Activated naive CD8-positive, alpha-beta T cell treated with anti-CD3 and anti-CD28 coated beads, Interleukin-2, amount 10 ng/mL, durations not matched to agents 7 days and 5 days (primary cell): Measurements from ENCODE around the gene GPN2. TPM values are rescaled to one million over a fixed set of nuclear protein-coding genes. Genes with fewer than 3 reads are reported as not detected.
A peak's percentile ranks its signal among the peaks of the same experiment; 100 is the strongest.

Experiments
- ATAC-seq: fragments of 150-1000 bp; cut with Tn5 transposase; one replicate; pipeline ENCODE4 v1.10.0; 2021; ENCODE audit warnings: low read depth, moderate library complexity
- POLR2A ChIA-PET: fragments of 350-600 bp; sonication (Branson Sonifier 250); formaldehyde crosslinking; loops from one replicate; lab custom pipeline; 2021; ENCODE audit warnings: antibody characterized with exemption; lab: Charles Lee
- DNase-seq: peaks from one replicate; pipeline ENCODE4 v3.0.0; 2021
- H3K27ac Mint-ChIP-seq: one replicate; pipeline ENCODE4 v1.8.0; 2022; ENCODE audit warnings: mild to moderate bottlenecking, mixed read lengths
- H3K27me3 Mint-ChIP-seq: one replicate; pipeline ENCODE4 v1.8.0; 2022; ENCODE audit warnings: mild to moderate bottlenecking, moderate library complexity, mixed read lengths
- H3K36me3 Mint-ChIP-seq: one replicate; pipeline ENCODE4 v1.8.0; 2021; ENCODE audit warnings: mild to moderate bottlenecking, mixed read lengths
- H3K4me1 Mint-ChIP-seq: one replicate; pipeline ENCODE4 v1.8.0; 2021; ENCODE audit warnings: mixed read lengths
- H3K4me3 Mint-ChIP-seq: one replicate; pipeline ENCODE4 v1.8.0; 2022; ENCODE audit warnings: mild to moderate bottlenecking, moderate library complexity, mixed read lengths
- H3K9me3 Mint-ChIP-seq: one replicate; pipeline ENCODE4 v1.8.0; 2021; ENCODE audit warnings: mixed read lengths
- total RNA-seq, 2 experiments: library from RNA; stranded (reverse); gene quantifications; one replicate each; pipeline ENCODE4 v1.2.3, GENCODE V29; 2021

Gene GPN2
- total RNA-seq, 2 experiments from 2014 or later = 30.1 to 31.2 TPM

- ATAC-seq (no peak), DNase-seq (no peak)
- POLR2A ChIA-PET = interaction anchor here (1.3 to 3.6 kb wide), 4 partner anchors 10 to 43 kb away, joined by 4 to 28 read pairs (median 18); partner anchors contain the start of gene PIGV
- Mint-ChIP-seq H3K36me3 (peaks cover 40% of the 10 kb centered on the region), H3K9me3 (no peaks in the 10 kb centered on the region), H3K4me1 (peaks cover 64% of the 10 kb centered on the region), H3K27ac (peak overlapping the region; percentile 98), H3K4me3 (no peak overlapping the region), H3K27me3 (no peaks in the 10 kb centered on the region)
These were observed 58.4 kb downstream of the GPN2 start for GRCh38 chr1:26831546-26832248.

GRCh38 chr1:26831059-26831458 lies 59.0 kb downstream of the GPN2 start:
- Mint-ChIP-seq H3K27me3 (no peaks in the 10 kb centered on the region), H3K27ac (peak overlapping the region; percentile 79), H3K4me1 (peaks cover 66% of the 10 kb centered on the region), H3K4me3 (no peak overlapping the region), H3K9me3 (no peaks in the 10 kb centered on the region), H3K36me3 (peaks cover 37% of the 10 kb centered on the region)
- POLR2A ChIA-PET = interaction anchor here (1.8 kb wide), 1 partner anchor 34 kb away, joined by 8 read pairs; no protein-coding TSS in a partner anchor
- DNase-seq = no peak
- no peak for ATAC-seq

GRCh38 chr1:26829184-26829911 lies 60.7 kb downstream of the GPN2 start:
- POLR2A ChIA-PET = interaction anchor here (1.3 to 1.8 kb wide), 2 partner anchors 35 to 36 kb away, joined by 5 to 8 read pairs; no protein-coding TSS in a partner anchor
- peaks cover 29% of the 10 kb centered on the region for H3K36me3 Mint-ChIP-seq
- H3K9me3 Mint-ChIP-seq = no peaks in the 10 kb centered on the region
- ATAC-seq (no peak), DNase-seq (no peak)
- peak overlapping the region; percentile 98 for H3K4me3 Mint-ChIP-seq
- peaks cover 69% of the 10 kb centered on the region for H3K4me1 Mint-ChIP-seq
- no peaks in the 10 kb centered on the region for H3K27me3 Mint-ChIP-seq
- H3K27ac Mint-ChIP-seq = peak overlapping the region; percentile 76

- DNase-seq (no peak), ATAC-seq (no peak)
- Mint-ChIP-seq H3K27me3 (no peaks in the 10 kb centered on the region), H3K4me3 (peak overlapping the region; percentile 98), H3K9me3 (no peaks in the 10 kb centered on the region), H3K4me1 (peaks cover 62% of the 10 kb centered on the region), H3K36me3 (peaks cover 29% of the 10 kb centered on the region), H3K27ac (peak overlapping the region; percentile 93)
- POLR2A ChIA-PET = interaction anchor here (0.6 to 1.3 kb wide), 6 partner anchors 14 to 218 kb away, joined by 3 to 7 read pairs (median 4); no protein-coding TSS in a partner anchor
These were observed 61.6 kb downstream of the GPN2 start for GRCh38 chr1:26828411-26828991.

GRCh38 chr1:26827663-26828062 lies 62.4 kb downstream of the GPN2 start:
- H3K9me3 Mint-ChIP-seq = no peaks in the 10 kb centered on the region
- H3K27ac Mint-ChIP-seq = peak overlapping the region; percentile 93
- peak overlapping the region; percentile 98 for H3K4me3 Mint-ChIP-seq
- POLR2A ChIA-PET = interaction anchor here (0.9 to 1.3 kb wide), 2 partner anchors 32 to 38 kb away, joined by 3 to 5 read pairs; no protein-coding TSS in a partner anchor
- no peaks in the 10 kb centered on the region for H3K27me3 Mint-ChIP-seq
- peaks cover 29% of the 10 kb centered on the region for H3K36me3 Mint-ChIP-seq
- DNase-seq = no peak
- ATAC-seq = no peak
- peaks cover 57% of the 10 kb centered on the region for H3K4me1 Mint-ChIP-seq

GRCh38 chr1:26827106-26827604 lies 62.9 kb downstream of the GPN2 start:
- DNase-seq (no peak), ATAC-seq (no peak)
- Mint-ChIP-seq H3K4me3 (peak overlapping the region; percentile 98), H3K27ac (peak overlapping the region; percentile 93), H3K27me3 (no peaks in the 10 kb centered on the region), H3K36me3 (peaks cover 23% of the 10 kb centered on the region), H3K4me1 (peaks cover 54% of the 10 kb centered on the region), H3K9me3 (no peaks in the 10 kb centered on the region)
- POLR2A ChIA-PET = no interaction called here

GRCh38 chr1:26826261-26827105 lies 63.6 kb downstream of the GPN2 start, which contains the start of gene ZDHHC18:
TSS of gene ZDHHC18 (plus strand) at chr1:26826688. CDS start at chr1:26826805, 117 bp downstream.
- peak; percentile 92 for DNase-seq
- H3K9me3 Mint-ChIP-seq = no peaks in the 10 kb centered on the region
- peak; percentile 85 for ATAC-seq
- H3K4me1 Mint-ChIP-seq = peaks cover 49% of the 10 kb centered on the region
- H3K27me3 Mint-ChIP-seq = no peaks in the 10 kb centered on the region
- peaks cover 19% of the 10 kb centered on the region for H3K36me3 Mint-ChIP-seq
- POLR2A ChIA-PET = interaction anchor here (0.8 to 1.7 kb wide), 5 partner anchors 18 to 134 kb away, joined by 3 to 8 read pairs (median 3); no protein-coding TSS in a partner anchor
- H3K4me3 Mint-ChIP-seq = peak within 1 kb of the TSS; percentile 98
- peak within 1 kb of the TSS; percentile 97 for H3K27ac Mint-ChIP-seq

Other genes starting within 250 kb of the GPN2 start
- gene ARID1A, start 194.3 kb downstream of the GPN2 start, total RNA-seq = 100 to 1,000 TPM; 118 to 124 TPM
- gene PIGV, start 102.3 kb downstream of the GPN2 start, total RNA-seq = 10 to 100 TPM; 21.5 TPM
- 10 to 100 TPM; 52.9 TPM for gene ZDHHC18, start 63.6 kb downstream of the GPN2 start, total RNA-seq
- 1 to 10 TPM; 1.4 to 1.8 TPM for gene SFN, start 27.1 kb downstream of the GPN2 start, total RNA-seq
- gene GPATCH3, start 10.2 kb upstream of the GPN2 start, total RNA-seq = 10 to 100 TPM; 17.3 to 19.6 TPM
- gene NR0B2, start 23.7 kb upstream of the GPN2 start, total RNA-seq = not detected
- gene NUDC, start 31.5 kb upstream of the GPN2 start, total RNA-seq = 10 to 100 TPM; 59.0 to 59.1 TPM
- gene KDF1, start 70.2 kb upstream of the GPN2 start, total RNA-seq = 1 to 10 TPM; 1.1 to 1.8 TPM
- gene TRNP1, start 103.4 kb upstream of the GPN2 start, total RNA-seq = not detected
- gene TENT5B, start 122.6 kb upstream of the GPN2 start, total RNA-seq = not detected